NCI-H82 treated with DMSO at 0.1 percent for 48 hours (cell line): ENCODE data around the gene LMAN1L.

Source experiments
- DNase-seq: peaks from one replicate; lab custom pipeline; 2025; ENCODE audit not compliant: unreplicated experiment; lab: John Stamatoyannopoulos, UW

LMAN1L gene

DNA sequence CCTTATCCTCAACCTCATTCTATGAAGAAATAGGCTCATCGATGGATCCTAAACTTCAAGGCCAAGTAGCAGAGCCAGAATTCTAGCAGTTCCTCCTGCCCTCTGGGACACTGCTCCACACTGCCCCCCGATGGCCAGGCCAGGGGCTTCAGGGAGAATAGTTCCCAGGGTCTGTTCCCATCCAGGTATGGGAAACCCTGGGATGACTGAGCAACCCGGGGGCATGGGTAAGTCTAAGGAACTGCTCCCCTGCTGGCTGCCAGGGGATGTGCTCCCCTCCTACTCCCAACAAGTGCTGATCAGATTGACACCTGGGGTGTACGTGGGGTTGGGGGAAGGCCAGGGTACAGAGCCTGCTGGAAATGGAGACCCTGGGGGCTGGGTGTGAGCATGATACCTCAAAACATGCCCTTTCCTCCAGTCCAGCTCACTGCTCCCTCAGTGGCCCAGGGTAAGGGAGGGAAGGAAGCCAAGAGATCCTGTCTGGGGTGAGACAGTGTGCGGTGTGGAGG lies 22.7 kb downstream of the LMAN1L start:
- no peak for DNase-seq

DNA sequence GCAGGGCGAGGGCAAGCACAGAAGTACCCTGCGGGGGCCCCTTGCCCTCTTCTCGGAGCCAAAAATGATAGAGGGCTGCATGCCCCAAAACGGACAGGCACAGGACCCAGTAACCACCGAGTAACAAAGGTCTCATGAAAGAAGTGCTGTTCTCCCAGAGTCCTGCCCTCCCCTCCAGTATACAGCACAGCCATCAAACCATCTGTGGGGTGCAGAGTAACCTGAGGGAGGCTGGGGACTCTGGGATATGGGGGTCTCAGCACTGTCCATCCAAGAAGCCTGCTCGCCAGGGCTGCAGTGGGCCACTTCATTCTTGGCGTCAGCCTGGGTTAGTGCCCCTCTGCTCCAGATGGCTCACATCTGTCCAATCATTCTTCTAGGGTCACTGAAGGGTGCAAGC lies 24.2 kb downstream of the LMAN1L start:
- DNase-seq: no peak

DNA sequence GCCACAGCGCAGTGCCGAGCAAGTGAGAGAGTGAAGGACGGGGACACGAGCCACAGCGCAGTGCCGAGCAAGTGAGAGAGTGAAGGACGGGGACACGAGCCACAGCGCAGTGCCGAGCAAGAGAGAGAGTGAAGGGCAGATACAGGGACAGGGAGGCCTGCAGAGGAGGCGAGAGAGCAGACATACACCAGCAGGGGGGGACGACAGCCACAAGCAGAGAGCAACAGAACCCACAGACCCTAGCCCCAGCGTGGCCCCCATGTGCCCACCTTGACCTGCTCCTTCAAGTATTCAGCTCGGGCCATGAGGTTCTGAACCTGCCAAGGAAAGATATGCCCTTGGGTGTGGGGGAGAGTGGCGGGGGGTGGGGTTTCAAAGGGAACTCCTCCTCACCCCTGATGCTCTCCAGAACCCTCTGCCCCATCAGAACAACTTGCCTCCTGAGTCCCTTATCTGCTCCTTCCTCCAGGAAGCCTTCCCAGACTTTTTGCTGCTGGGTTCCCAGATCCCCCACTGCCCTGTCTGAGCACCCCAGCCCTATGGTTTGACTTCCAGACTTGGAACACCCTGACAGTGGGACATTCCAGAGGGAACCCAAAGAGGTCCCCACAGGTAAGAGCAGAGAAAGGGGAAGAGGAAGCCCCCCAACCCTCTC lies 25.0 kb downstream of the LMAN1L start:
- DNase-seq: no peak

DNA sequence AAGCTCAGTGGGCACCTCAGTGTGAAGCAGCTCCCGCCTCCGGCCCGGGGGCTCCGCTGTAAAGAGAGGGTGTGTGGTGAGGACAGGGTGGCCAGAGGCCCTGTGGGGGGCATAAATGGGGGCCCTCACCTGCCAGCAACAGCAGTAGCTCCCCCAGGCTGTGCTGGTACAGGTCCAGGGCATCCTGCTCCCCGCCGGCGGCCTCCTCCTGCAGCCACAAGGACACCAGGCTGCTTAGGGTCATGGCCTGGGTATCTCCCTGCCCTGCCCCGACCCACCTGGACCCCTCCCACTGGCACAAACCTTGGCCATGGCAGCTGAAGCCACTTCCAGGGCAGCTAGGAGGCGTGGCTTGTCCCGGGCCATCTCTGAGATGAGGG lies 25.5 kb downstream of the LMAN1L start:
- no peak for DNase-seq

DNA sequence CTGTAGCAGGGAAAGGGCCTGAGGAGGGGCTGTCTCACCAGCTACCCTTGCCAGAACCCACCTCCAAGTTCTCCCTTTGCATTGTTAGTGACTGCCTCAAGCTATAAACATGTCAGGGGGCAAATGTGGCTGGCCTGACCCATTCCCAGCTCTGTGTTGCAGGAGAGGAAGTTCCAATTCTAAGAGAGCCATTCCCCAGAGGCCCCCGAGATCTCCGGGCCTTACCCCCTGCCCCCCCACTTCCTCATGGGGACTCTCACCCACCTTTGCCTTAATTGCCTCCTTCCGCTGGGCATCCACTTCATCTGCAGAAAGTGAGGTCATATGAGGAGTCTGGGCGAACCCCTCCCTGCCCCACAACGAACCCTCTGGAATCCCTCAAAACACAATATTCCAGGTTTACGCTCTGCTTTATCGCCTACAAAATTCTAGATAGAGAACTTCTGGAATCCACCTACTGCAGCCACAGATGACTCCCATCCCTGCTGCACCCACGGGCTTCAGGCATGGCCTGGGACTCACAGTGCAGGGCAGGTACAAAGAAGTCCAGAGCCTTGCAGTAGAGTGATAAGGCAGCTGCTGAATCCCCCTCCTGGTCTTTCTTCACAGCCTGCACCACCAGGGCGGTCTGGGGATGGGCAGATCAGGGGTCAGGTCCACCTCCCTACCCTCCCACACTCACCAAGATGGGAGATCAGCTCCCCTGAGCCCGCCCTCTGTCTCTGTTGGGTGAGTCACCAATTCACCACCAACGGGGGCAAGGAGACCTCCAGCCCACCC lies 26.3 kb downstream of the LMAN1L start:
- no peak for DNase-seq

DNA sequence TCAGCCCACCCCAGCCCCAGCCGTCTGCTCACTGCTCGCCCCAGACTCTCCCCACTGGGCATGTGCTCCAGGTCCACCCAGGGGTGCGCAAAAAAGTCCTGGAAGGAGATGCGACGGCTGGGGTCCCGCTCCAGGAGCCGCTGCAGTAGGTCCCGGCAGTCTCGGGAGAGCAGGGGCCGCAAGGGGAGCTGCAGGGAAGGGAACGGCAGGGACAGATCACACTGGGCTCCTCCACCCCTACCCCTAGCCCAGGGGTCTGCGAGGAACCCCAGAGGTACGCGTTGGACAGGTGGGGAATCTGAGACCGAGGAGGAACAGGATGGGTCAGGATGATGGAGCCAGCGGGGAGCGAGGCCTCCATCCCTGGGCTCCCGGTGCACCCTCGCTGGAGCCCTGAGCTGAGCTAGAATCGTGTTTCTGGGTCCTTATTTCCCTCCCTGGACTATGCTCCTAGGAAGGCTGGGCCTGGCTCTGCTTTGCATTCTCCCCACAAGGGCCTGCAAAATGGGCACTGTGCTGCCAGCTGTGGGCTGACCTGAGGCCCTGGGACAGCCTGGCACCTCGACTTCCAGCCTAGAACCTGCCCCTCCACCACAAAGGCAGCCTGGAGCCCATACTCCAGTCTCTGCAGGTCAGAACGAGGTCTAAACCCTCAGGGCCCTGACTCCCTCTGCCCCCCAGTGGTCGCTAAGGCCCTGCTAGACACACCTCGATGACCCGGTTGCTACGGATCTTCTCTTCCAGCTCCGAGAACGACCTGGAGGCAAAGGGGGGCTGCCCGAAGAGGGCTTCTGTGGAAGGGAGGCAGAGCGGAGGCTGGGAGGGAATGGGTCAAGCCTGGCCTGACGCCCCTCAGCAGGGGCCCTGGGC lies 27.1 kb downstream of the LMAN1L start:
- no peak for DNase-seq

DNA sequence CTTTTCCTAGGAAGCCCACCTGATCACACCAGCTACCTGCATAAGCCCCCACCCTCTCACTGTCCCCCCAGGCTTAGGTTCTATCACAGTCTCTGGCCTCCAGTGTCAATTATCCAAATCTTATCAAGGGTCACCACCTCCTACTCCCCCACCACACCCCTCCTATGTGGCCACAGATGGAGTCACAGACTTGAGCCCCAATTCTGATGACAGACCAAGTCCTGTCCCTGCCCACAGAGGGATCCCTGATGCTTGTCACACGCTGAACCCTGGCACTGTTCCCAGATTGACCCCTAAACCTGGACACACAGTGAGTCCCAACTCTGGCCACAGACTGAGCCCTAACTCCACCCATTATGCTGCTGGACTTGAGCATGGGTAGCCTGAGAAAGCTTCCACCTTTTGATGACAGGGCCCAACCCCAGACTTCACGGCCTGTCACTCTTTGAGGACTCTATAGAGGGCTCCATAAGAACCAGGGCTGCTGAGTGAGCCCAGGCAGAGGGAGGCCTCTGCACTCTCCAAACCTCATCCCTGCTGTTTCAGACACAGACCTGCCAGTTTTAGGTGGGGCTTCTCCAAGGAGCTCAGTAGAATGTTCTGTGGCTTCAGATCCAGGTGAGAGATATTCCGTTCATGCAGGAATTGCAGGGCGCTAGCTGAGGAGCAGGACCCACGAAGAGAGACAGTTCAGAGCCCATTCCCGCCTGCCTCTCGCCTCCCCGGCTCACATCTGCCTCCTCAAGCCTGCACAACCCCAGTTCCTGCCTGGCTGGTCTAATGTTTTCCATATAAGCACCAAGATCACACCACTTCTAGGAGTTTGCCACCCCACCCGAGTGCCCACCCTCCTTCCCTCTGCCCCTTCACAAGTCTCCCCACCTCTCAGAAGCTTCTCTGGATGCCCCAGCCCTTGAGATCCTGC lies 28.5 kb downstream of the LMAN1L start:
- DNase-seq: no peak

DNA sequence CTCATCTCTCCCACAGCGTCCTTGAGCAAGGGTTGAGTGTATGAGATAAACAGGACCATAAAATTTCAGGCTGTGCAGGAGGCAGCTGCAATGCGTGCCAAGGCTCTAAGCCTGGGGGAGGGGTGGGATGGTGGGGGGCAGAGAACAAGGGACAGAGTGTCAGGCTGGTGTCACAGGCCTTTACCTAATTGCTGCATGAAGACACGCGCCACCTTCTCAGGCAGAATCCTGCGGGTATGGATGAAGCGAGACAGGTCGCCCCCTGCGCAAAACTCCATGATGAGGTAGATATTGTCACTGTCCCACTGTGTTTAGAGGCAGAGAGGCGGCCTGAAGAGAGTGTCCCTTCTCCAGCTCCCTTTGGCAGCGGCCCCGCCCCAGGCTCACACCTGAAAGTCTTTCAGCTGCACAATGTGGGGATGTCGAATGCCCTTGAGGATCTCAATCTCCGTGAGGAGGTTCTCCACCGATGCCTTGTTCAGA lies 29.3 kb downstream of the LMAN1L start:
- DNase-seq: no peak

DNA sequence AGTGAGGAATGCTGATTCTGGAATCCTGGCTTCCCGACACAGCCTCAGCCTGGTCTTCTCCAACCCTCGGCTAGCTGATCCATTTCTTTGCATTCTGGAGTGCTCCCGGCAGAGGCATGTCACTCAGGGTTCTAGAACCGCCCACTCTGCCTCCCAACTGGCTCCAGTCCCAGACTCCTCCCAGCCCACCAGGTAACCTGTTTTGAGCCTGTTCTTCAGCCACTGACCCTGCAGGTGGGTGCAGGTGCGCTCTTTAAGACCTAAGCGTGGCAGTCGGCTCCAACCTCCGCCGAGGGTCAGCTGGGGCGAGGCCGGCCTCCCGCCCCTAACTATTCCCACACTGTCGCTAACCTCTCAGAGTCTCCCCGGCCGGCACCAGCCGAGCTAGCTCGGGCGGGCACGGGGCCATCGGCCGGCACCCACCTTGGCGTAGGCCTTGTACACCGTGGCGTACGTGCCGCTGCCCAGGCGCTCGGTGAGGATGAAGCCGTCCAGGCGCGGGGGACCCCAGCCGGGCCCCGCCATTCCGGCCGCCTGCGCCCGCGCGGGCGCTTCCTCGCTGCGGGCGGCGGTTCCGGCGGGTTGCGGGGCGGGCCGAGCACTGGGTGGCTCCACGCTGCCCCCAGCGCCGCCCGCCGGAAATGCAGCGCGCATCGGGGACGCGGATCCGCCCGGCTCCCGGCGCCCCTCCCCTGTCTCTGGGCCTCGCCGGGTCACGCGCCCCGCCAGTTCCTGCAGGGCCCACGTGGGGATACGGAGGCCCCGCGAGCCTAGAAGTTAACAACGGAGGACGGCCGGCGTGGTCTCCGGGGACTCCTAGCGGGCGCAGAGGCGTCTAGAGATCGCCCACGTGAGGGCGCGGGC lies 30.2 kb downstream of the LMAN1L start, which contains the start of gene ULK3:
Gene ULK3, minus strand, starts transcription at position 576 of the 864 bp plus-strand sequence. Its CDS starts 51 bp downstream, at position 525.
- peak; percentile 62 for DNase-seq

DNA sequence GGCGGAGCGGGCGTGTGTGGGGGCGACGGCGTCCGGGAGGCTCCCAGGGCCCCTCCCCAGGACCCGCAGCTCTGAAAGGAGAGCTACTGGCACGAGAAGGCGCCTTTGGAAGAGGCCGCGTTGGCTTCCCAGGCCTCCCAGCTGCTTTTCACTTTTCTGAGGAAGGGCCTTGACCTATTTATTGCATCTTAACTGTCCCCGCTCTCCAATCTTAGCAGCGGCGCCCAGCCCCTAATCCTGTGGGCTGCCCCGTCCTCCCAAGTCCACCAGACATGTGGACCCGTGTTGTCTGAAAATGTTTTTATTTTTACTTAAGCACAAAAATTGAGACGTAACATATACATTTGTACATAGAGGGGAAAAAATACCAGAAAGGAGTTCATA lies 30.8 kb downstream of the LMAN1L start:
- DNase-seq: no peak

DNA sequence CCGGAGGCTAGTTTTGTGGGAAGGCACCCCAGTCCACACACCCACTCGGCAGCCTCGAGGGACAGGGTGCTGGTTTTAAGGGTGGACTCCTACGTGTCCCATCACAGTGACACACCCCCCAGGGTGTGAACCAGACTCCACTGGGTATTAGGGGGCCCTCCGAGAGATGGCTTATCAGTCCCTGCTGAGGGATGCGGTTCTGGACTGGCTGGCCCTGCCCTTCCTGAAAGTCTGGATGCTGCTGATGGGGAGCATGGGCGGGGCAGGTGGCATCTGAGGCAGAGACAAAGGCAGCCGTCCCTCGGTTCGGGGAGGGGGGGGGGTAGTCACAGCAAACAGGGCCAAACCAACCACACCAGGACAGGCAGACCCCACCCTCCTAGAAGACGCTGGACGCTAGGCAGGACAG lies 31.3 kb downstream of the LMAN1L start:
- no peak for DNase-seq

DNA sequence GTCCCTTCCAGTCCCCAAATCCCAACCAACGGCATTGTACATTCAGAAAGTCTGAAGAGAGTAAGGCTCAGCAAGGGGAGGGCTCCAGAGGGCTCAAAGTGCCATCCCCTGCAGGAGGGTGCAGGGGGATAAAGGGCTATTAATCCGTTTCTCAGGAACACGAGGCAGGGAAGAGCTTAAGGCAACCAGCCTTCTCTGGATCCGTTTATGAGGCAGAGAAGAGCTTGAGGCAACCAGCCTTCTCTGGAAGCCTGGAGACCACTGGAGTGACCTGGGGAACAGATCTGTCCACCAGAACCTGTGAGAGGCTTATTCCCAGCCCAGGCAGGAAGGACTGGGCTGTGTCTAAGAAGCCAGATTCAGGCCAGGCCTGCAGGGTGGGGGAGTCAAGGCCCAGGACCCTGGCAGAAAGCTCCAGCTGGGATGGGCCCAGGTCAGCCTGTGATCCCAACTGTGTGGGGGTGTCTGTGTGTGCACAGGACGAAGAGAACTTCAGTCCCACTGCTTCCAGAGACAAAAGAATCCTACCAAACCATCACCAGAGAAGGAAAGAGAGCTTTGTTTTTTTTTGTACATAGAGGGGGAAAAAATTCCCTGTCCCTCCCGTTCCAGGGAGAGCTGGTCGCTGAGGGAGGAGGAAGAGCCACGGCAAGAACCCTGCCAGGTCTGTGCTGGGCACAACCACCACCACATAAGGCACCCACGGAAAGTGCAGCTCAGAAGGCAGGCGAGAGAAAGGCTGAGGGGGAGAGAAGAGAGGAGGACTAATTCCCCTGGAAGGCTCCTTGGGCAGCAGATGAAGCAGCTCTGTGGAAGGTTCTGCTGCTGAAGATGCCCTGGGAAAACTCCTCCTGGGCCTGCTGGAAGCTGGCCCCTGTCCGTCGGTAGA lies 31.9 kb downstream of the LMAN1L start:
- peak; percentile 80 for DNase-seq

DNA sequence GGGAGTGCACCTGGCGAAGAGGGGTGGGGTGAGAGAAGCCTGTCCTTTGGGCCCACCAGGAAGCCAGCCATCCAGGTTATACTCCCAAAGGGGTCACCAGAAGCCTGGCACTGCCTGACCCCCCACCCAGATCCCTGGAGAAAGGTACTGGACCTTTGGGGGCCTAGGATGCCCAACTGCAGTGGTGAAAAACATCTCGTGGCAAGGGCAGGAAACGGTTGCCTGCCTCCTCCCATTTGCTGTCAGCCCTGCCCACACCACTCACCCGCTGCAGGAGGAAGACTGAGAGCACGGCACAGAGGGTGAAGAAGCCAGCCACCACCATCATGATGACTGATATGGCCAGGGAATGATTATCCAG lies 32.6 kb downstream of the LMAN1L start:
- DNase-seq: no peak

DNA sequence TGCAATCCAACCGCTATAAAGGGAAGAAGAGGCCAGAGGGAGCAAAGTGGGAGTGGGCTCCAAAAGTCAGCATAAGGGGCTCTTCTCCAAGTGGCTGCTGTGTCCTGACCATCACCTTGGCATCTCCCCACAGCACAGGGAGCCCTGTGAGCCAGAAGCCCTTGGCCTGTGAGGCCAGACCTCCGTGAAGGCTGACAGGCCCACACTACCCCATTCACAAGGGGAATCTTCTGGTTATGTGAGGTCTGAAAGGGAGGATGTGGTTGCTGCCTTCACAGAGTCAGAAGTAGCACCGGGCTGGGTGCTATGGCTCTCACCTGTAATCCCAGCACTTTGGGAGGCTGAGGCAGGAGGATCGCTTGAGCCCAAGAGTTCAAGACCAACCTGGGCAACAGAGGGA lies 32.9 kb downstream of the LMAN1L start:
- no peak for DNase-seq

DNA sequence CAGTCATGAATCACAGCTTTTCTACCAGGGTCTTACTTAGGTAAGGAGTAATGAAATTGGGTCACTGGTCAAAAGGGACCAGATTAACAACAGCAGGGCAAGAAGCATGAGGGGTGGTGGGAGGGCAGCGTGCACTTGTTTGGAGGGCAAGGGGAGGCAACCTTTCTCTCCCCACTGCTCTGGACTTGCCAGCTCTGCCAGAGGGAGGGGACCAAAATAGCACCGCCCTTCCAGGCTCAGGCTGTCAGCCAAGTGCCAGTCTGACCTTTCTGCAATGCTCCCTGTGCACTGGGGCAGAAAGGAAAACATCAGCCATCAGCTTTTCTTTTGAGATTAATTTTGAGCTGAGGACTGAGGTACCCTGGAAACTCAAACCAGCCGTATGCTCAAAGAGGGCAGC lies 34.8 kb downstream of the LMAN1L start:
- no peak for DNase-seq

DNA sequence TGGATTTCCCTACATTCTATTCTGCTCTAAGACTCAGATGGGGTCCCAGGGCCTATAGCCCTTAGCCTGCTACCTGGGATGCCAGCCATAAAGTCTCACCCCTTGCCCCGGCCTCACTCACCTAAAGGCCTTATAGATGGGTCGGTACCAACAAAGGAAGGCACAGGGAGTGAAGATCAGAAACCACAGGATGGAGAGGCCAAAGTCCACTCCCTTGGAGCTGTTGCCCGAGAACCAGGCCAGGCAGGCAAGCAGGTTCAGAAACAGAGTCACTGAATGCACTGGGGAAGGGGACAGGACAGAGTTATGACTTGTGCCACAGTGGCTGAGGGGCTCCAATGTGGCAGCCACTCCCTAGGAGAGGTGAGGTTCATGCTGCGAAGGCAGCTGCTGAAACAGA lies 37.8 kb downstream of the LMAN1L start:
- DNase-seq: no peak

DNA sequence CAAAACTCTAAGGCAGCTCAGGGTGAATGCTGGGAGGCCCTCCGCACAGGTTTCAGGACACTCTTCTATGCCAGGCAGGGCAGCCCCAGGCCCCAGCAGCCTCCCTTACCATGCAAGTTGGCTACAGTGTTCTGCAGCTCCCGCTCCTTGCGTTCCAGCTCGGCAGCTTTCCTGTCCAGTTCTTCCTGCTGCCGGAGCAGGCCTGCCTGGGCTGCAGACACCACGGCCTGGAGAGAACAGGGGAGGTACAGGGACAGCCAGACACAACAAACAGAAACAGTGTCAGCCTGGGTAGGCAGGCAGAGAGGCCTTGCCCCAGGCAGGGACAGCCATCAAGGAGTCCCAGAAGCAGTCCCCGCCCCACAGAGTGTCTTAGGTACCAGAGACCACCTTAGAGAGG lies 39.3 kb downstream of the LMAN1L start:
- no peak for DNase-seq

DNA sequence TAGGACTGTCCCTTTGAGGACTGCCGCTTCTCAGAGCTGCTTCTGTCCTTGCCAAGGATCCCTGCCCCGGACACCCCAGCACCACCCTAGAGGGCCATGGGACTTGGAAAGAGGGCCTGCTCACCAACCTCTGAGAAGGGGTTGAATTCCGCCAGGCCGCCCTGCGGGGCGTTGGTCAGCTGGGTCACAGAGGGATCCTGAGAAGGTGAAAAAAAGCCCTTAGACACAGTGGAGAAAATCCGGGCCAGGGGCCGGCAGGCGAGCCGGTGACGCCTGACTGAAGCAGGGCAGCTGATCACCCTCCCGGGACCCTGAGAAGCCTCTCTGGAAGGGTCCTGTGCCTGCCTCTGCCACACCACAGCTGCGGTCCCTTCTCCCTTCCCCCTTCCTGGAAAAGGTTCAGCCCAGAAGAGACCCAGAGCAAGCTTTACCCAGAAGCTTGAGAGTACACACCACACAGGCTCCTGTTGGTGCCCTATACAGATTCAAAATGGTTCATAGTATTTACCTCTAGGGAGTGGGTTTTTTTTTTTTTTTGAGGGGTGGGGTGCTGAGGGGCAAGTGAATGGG lies 41.9 kb downstream of the LMAN1L start:
- DNase-seq: no peak
